IMR-90 (cell line): ENCODE data around the gene ZNF783. TPM values are rescaled to one million over a fixed set of nuclear protein-coding genes. Genes with fewer than 3 reads are reported as not detected.

Experiments used
- ATAC-seq: fragments of 200-7000 bp; cut with Tn5 transposase; 2 replicates; pipeline ENCODE4 v1.9.1; 2020; ENCODE audit warnings: low read depth, mild to moderate bottlenecking, moderate library complexity
- BruUV-seq: library from RNA; stranded (reverse); fragments of 400-500 nt; replicated peaks from 2 replicates; lab custom pipeline; 2021; lab: Mats Ljungman, UMichigan
- CTCF ChIA-PET: fragments of 300-600 bp; formaldehyde crosslinking; extraction: SDS; loops from one replicate; lab custom pipeline; 2021; ENCODE audit warnings: antibody characterized with exemption; lab: Yijun Ruan, JAX
- POLR2A ChIA-PET: fragments of 300-600 bp; sonication (Branson Sonifier 250); formaldehyde crosslinking; loops from one replicate; lab custom pipeline; 2022; ENCODE audit warnings: antibody characterized with exemption; ENCODE audit not compliant: unreplicated experiment; lab: Charles Lee
- DNase-seq: peaks from one replicate; pipeline ENCODE4 v3.0.0; 2013
- H2AFZ ChIP-seq: replicated peaks from 2 replicates; pipeline ENCODE3; 2013; ENCODE audit warnings: low read length, mild to moderate bottlenecking; ENCODE audit not compliant: poor library complexity
- H2AK5ac ChIP-seq: 2 replicates; pipeline ENCODE4 v1.6.1; 2013; ENCODE audit warnings: low read depth, low read length, inconsistent platforms
- H2AK9ac ChIP-seq: replicated peaks from 2 replicates; pipeline ENCODE3; 2013; ENCODE audit warnings: mild to moderate bottlenecking, low read depth, low read length, moderate library complexity; ENCODE audit not compliant: poor library complexity
- H2BK120ac ChIP-seq: 2 replicates; pipeline ENCODE4 v1.6.1; 2013; ENCODE audit warnings: low read depth, low read length, inconsistent platforms
- H2BK15ac ChIP-seq: 3 replicates; pipeline ENCODE4 v1.6.1; 2013; ENCODE audit warnings: low read depth, low read length, inconsistent platforms
- H2BK20ac ChIP-seq: 2 replicates; pipeline ENCODE4 v1.6.1; 2013; ENCODE audit warnings: low read depth, mild to moderate bottlenecking, inconsistent platforms, low read length, moderate library complexity
- H2BK5ac ChIP-seq: 2 replicates; pipeline ENCODE4 v1.6.1; 2013; ENCODE audit warnings: mild to moderate bottlenecking, low read depth, low read length, inconsistent platforms; ENCODE audit not compliant: poor library complexity, severe bottlenecking
- H3K14ac ChIP-seq: replicated peaks from 2 replicates; pipeline ENCODE4 v1.6.1; 2013; ENCODE audit warnings: low read depth, low read length, inconsistent platforms
- H3K18ac ChIP-seq: 2 replicates; pipeline ENCODE4 v1.6.1; 2013; ENCODE audit warnings: low read depth, low read length, control low read depth
- H3K23ac ChIP-seq: 2 replicates; pipeline ENCODE4 v1.6.1; 2013; ENCODE audit warnings: low read depth, low read length, inconsistent platforms
- H3K27ac ChIP-seq: 2 replicates; pipeline ENCODE4 v1.5.1; 2013; ENCODE audit warnings: mild to moderate bottlenecking, control low read depth, low read length; ENCODE audit not compliant: insufficient read depth
- H3K27me3 ChIP-seq: 2 replicates; pipeline ENCODE4 v1.6.1; 2013; ENCODE audit warnings: low read length; ENCODE audit not compliant: control insufficient read depth, insufficient read depth
- H3K36me3 ChIP-seq: 2 replicates; pipeline ENCODE4 v1.6.1; 2013; ENCODE audit warnings: low read length, mixed read lengths; ENCODE audit not compliant: control insufficient read depth, insufficient read depth
- H3K4ac ChIP-seq: 2 replicates; pipeline ENCODE4 v1.6.1; 2013; ENCODE audit warnings: low read depth, low read length, inconsistent platforms
- H3K4me1 ChIP-seq: 2 replicates; pipeline ENCODE4 v1.6.1; 2013; ENCODE audit warnings: low read length, mixed read lengths; ENCODE audit not compliant: control insufficient read depth, insufficient read depth
- H3K4me2 ChIP-seq: 2 replicates; pipeline ENCODE4 v1.6.1; 2013; ENCODE audit warnings: low read depth, mild to moderate bottlenecking, control low read depth, low read length, moderate library complexity
- H3K4me3 ChIP-seq: 2 replicates; pipeline ENCODE4 v1.5.1; 2013; ENCODE audit warnings: low read depth, mild to moderate bottlenecking, control low read depth, low read length, moderate library complexity; ENCODE audit not compliant: insufficient read depth
- H3K56ac ChIP-seq: 2 replicates; pipeline ENCODE4 v1.6.1; 2013; ENCODE audit warnings: low read length, inconsistent platforms; ENCODE audit not compliant: insufficient read depth; ENCODE audit errors: extremely low read depth
- H3K79me1 ChIP-seq, 2 experiments: 2 replicates each; pipeline ENCODE4 v1.6.1; 2013; ENCODE audit warnings: low read length in 2 of 2, inconsistent platforms in 1 of 2, low read depth in 1 of 2
- H3K9ac ChIP-seq: 2 replicates; pipeline ENCODE4 v1.6.1; 2013; ENCODE audit warnings: low read depth, low read length, control low read depth
- H3K9me1 ChIP-seq: 2 replicates; pipeline ENCODE4 v1.6.1; 2013; ENCODE audit warnings: low read length, inconsistent platforms; ENCODE audit not compliant: insufficient read depth
- H3K9me3 ChIP-seq: 2 replicates; pipeline ENCODE4 v1.6.1; 2013; ENCODE audit warnings: low read length; ENCODE audit not compliant: control insufficient read depth, insufficient read depth
- H4K20me1 ChIP-seq: 2 replicates; pipeline ENCODE4 v1.6.1; 2013; ENCODE audit warnings: low read length, inconsistent platforms; ENCODE audit not compliant: insufficient read depth
- H4K5ac ChIP-seq: 2 replicates; pipeline ENCODE4 v1.6.1; 2013; ENCODE audit warnings: mild to moderate bottlenecking, low read depth, low read length, control low read depth
- H4K8ac ChIP-seq, 2 experiments: 2 replicates each; pipeline ENCODE4 v1.6.1; 2013; ENCODE audit warnings: low read depth in 2 of 2, low read length in 2 of 2, control low read depth in 1 of 2, inconsistent platforms in 1 of 2
- H4K91ac ChIP-seq: 2 replicates; pipeline ENCODE4 v1.6.1; 2013; ENCODE audit warnings: low read depth, low read length, inconsistent platforms; ENCODE audit not compliant: insufficient read depth
- CEBPB ChIP-seq: IDR thresholded peaks from 2 replicates; pipeline ENCODE4 v1.6.1; 2012; ENCODE audit warnings: low read depth, low read length, improper control_type of control experiment
- WGBS, 2 experiments: methylation state at CpG; one replicate each; pipeline versions ENCODE4 v1.1.5 to v1.1.7; 2013; ENCODE audit warnings: missing lambda C conversion rate in 2 of 2; ENCODE audit not compliant: insufficient read length in 1 of 2; ENCODE audit errors: extremely low coverage in 2 of 2; 5-methylcytosine and 5-hydroxymethylcytosine counted together
- dilution Hi-C: fragments of 300-500 bp; cut with HindIII; formaldehyde crosslinking; loops from one replicate; pipeline ENCODE4 v1.14.3; 2018; ENCODE audit warnings: low sequenced_read_pairs; ENCODE audit not compliant: unreplicated experiment
- in situ Hi-C: fragments of 300-500 bp; cut with MboI; formaldehyde crosslinking; loops from 3 replicates; pipeline ENCODE4 v1.14.3; 2019; ENCODE audit warnings: low sequenced_read_pairs, inconsistent platforms, mixed read lengths
- intact Hi-C: fragments of 100-400 bp; cut with micrococcal nuclease; formaldehyde crosslinking; loops from 2 replicates; pipeline ENCODE4 v1.10.0; 2022
- polyA plus RNA-seq, 3 experiments: library from polyadenylated mRNA; depleted of rRNA; stranded (reverse); fragments of >200 nt; gene quantifications; 2 replicates each; pipeline ENCODE4 v1.2.3, GENCODE V29; 2012; ENCODE audit warnings: low replicate concordance in 1 of 3
- total RNA-seq: library from RNA; depleted of rRNA; stranded (reverse); fragments of >200 nt; gene quantifications from 2 replicates; pipeline ENCODE4 v1.2.3, GENCODE V29; 2012

The ZNF783 gene
- total and polyA plus RNA-seq, 2 of the 4 experiments (the other 2 are of a cell fraction) = 2.3 to 7.2 TPM

DNA sequence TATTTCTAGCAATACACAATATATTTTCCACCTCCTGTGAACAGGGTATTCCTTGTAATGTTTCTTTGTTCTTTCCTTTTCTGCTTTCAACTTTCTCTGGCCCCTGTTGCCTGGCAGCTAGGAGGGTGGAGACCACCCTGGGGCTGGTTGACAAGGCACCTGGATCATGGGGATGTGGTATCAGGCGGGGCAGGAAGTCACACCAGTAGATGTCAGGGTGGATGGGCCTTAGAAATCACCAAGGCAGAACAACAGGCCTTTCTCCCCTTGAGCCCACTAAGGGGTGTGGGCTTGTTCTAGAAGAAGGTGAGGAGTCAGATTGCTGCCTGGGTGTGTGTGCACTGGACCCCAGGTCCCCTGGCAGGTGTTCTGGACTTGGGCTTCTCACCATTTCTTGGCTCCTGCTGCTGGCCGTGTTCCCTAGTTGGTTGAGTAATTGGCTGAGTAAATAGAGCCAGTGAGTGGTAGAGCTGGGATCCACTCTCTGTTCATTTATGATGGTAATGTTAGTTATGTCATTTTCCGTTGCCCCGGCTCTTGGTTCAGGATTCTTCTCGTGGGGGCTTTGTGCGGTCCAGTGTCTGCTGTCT, 24.9 kb downstream of the ZNF783 start:
- dilution Hi-C loops = no loop called here

More for the DNA sequence above, 24.9 kb downstream of the ZNF783 start:
- Histone ChIP-seq H3K18ac (no peak overlapping the region), H2BK20ac (no peak overlapping the region), H3K56ac (no peak overlapping the region), H3K4me1 (0 out of 2 replicates have a peak, but pooled peaks cover 2% of the 10 kb centered on the region), H3K36me3 (peaks cover 6% of the 10 kb centered on the region), H4K5ac (no peak overlapping the region), H2BK15ac (no peak overlapping the region), H4K91ac (no peak overlapping the region), H3K27ac (no peak overlapping the region), H3K4ac (no peak overlapping the region), H4K8ac (no peak overlapping the region), H3K4me2 (no peak overlapping the region), H3K4me3 (no peak overlapping the region), H3K9me1 (peaks cover 2% of the 10 kb centered on the region), H3K27me3 (no peaks in the 10 kb centered on the region), H3K14ac (no peak overlapping the region), H3K9ac (no peak overlapping the region), H2BK5ac (no peak overlapping the region), H2AK9ac (no peak overlapping the region), H2BK120ac (no peak overlapping the region), H2AK5ac (no peak overlapping the region), H3K23ac (no peak overlapping the region), H4K20me1 (peaks cover 4% of the 10 kb centered on the region; the same call in 1 of the 2 replicates), H3K9me3 (no peaks in the 10 kb centered on the region), H3K79me1 (peaks cover 0 to 3% of the 10 kb centered on the region in 2 experiments; a peak in 1 of 4 replicates), H2AFZ (no peak overlapping the region)
- POLR2A ChIA-PET = no interaction called here
- no peak for TF ChIP-seq CEBPB
- ATAC-seq (no peak), DNase-seq (peak; percentile 4)
- BruUV-seq = no TSS peak
- in situ Hi-C loops (no loop called here), intact Hi-C loops (no loop called here)
- WGBS, 2 experiments = 90% methylated on average over 2 of the region's 6 CpGs; no CpG with 5 or more reads in 1 of the 2 experiments
- CTCF ChIA-PET = no interaction called here
